Uterus (tissue), 2 donors: Measurements from ENCODE around the gene DKK3.

Source experiments
- CTCF ChIP-seq, 4 experiments: fragments of 200-600 bp in 2 of 4; fragments of 450-650 bp in 2 of 4; sonication (generic) in 2 of 4; IDR thresholded peaks; one replicate each; pipeline ENCODE4 v1.5.1; 2016 to 2019; ENCODE audit warnings: antibody characterized with exemption in 4 of 4, mild to moderate bottlenecking in 2 of 4, moderate library complexity in 1 of 4
- POLR2A ChIP-seq, 2 donors: fragments of 450-650 bp; IDR thresholded peaks; one replicate each; pipeline ENCODE4 v1.6.1; 2016; ENCODE audit warnings: antibody characterized with exemption in 2 of 2, mild to moderate bottlenecking in 1 of 2, moderate library complexity in 1 of 2

- TF ChIP-seq POLR2A (IDR thresholded peaks at IDR 0.05) (no peak), CTCF (IDR thresholded peaks at IDR 0.05) (no peak)
These were observed at the start of gene DKK3 for GRCh38 chr11:12007769-12008737.
